Colon (tissue), 2 donors: ENCODE measurements around the gene RPUSD4.

Source experiments
- FAIRE-seq: peaks from 2 replicates; lab custom pipeline; 2012; peaks lifted over from hg19 to GRCh38; lab: Jason Lieb, UNC
- donor health status: control.
- donor health status: control.

The RPUSD4 gene

DNA sequence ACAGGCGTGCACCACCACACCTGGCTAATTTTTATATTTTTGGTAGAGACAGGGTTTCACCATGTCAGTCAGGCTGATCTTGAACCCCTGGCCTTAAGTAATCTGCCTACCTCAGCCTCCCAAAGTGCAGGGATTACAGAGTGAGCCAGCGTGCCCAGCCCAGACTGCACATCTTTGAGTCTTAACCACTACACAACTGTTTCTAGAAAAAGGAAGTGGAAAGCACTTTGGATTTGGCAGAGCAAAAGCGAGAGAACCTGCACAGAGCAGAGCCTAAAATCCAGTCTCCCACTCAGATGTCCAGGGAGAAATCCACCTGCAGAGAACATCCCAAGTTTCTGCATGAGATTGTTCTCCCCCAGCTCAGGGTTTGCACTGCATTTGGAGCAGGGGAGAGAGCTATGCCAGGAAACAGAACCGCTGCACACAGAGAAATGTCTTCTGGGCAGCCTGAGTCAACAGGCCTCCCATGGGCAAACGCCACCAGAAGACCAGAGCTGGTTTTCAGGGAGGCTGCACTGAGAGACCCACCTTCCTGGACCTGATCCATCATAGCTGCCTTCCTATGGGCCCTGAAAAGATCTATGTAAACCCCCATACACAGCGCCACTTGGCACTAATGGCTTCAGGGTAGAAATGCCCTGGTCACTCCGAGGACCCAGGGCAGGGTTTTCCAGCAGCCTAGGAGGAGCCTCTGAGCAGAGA, 54.0 kb downstream of the RPUSD4 start:
- FAIRE-seq: no peak

DNA sequence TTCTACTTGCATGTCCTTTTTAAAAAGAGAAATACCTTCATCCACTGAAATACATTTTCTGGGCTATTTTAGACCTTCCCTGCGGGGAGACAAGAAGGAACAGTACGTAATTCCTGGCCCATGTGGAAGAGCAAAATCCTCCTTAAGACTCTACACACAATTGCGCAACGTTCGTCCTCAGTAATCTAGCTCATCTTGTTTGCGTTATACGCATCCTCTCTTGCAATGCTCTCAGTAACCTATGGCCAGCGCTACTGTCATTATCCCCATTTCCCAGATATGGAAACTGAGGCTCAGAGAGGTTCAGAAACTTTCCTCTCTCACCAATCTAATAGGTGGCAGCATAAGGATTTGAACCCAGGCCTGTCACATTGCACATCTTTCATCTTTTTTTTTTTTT, 54.6 kb downstream of the RPUSD4 start:
- FAIRE-seq: no peak

DNA sequence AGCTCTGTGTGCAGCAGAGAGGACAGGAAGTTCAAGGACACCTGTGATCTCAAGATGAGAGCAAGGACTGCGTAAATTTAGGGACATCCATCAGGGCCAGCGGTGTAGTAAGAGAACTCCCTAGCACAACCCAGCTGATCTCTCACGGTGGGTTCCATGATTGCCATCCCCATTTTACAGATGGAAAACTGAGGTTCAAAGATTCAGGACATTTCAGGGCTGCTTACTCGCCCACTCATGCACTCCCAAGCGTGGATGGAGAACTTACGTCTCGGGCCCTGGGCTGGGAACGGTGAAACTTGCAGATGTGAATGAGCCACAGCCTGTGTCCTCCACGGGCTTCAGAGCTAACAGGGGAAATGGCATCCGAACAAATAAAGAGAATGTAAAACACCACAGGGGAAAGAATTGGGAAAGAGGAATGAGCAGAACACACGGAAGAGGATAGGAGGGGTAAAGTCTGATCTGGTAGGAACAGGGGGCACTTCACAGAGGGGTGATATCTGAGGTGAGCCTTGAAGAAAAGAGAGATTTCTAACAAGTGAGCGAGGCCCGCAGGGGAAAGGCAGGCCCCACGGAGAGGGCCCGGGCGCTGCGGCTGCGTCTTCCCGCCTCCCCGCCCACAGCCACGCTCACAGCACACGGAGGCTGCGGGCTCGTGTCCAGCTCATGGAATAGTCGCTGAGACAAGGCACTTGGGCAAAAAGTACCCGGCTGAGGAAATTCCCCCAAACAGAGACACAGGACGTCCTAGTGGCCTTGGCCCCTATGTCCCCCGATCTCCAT, 55.9 kb downstream of the RPUSD4 start:
- FAIRE-seq: no peak

DNA sequence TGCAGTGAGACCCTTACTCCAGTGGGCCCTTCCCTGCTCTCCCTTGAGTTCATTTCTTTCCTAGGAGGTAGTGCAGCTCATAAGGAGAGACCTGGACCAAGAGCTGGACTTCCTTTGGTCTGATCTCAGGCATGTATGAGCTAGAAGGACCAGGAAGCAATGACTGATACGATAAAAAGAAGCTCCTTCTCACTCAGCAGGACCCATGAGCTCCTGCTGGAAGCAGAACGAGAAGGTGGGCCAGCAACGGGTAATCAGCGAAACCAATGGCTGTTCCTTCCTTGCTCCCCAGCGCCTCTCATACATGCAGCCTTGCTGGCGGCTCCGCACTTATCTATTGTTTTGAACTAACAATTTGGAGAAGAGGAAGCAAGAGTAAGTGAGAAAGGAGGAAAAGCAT, 56.8 kb downstream of the RPUSD4 start:
- no peak for FAIRE-seq

DNA sequence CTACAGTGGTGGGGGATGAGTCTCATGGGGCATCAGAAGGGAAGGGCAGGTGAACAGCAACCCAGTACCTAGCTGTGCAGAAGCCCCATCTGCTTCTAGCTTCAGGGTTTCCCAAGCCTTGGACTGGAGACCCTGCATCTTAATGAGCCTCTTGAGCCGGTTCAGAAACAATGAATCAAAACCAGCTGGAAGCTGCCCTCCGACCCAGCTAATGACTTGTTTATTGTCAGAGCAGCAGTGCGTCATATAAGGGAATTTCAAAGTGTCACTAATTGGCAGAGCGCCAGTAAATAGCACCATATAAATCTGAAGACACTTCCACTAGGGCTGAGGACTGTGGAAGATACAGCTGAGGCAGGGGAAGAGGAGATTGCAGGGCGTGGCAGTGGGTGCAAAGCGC, 57.5 kb downstream of the RPUSD4 start:
- FAIRE-seq: no peak

- FAIRE-seq: no peak
Observed at GRCh38 chr11:126153006-126153405, 58.4 kb downstream of the RPUSD4 start.

- no peak for FAIRE-seq
Observed at GRCh38 chr11:126152586-126152985, 58.9 kb downstream of the RPUSD4 start.

- no peak for FAIRE-seq
Observed at GRCh38 chr11:126152152-126152551, 59.3 kb downstream of the RPUSD4 start.
